T-helper 1 cell treated with Interleukin-12 subunit alpha and Interleukin-12 subunit beta and Interleukin-4 antibody, amounts not matched to agents 30 ng/mL and 1 ng/mL, for 36 hours (primary cell): Measurements from ENCODE around the gene BLMH. TPM values are rescaled to one million over a fixed set of nuclear protein-coding genes. Genes with fewer than 3 reads are reported as not detected.

ENCODE experiments used
- intact Hi-C: fragments of 100-400 bp; cut with micrococcal nuclease; formaldehyde crosslinking; loops from one replicate; pipeline ENCODE4 v1.15.1; 2024
- total RNA-seq: library from RNA; stranded (reverse); gene quantifications from 2 replicates; pipeline ENCODE4 v1.2.3, GENCODE V29; 2022

Gene BLMH
- total RNA-seq, 1 donor from 2014 or later, result 62.9 TPM

DNA sequence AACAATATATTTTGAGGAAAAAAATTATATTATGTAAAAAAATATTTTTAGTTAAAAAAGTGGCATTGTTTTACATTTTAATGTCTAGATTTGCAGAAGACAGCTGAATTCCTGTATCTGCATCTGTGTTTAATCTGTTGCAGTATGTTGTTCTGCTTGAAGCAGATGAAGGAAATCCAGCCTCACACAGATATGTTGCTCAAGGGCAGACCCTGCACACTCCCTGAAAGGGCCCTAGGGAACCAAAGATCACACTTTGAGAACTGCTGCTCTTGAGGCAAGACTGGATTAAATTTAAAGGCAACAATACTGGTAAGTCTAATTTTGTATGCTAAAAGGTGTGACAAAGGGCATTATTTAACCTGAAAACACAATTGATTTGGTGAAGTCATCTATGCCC, 39.8 kb downstream of the BLMH start:
- intact Hi-C loops, result no loop called here

DNA sequence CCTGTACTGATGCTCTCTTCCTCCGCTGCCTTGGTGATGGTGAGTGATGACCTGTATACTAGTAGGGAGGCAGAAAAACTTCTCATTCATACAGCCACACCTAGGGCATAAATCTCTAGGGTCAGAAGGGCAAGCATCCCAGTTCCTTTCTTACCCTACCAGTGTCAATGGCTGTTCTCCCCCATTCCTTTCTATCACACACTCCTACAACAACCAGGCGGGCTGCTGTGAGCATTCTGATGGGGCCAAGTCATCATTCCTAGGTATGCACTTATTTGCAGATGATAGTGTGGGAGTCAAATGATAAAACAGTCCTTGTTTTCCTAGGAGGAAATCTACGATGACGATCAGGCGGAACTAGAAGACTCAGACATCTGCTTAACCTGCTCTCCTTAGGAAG, 42.3 kb downstream of the BLMH start:
- intact Hi-C loops, result no loop called here

DNA sequence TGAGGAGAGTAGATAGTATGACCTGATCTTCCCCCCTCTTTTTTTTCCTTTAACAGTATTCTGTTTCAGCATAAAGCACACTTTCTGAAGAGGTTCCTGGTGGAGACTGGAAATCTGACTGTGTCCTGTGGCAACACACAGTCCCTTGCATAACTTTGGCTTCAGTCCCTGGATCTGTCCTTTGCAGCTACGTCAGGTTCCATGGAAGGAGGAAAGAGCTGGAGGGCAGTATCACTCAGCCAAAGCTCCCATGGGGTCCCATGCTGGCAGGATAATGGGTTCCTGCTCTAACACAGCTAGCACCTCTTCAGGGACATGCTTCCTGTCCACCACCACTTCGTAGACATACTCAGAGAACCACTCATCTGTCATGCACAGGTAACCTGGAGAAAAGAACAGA, 43.0 kb downstream of the BLMH start:
- intact Hi-C loops, result no loop called here

- intact Hi-C loops, result no loop called here
These were observed 45.3 kb downstream of the BLMH start for GRCh38 chr17:30246460-30246859.

DNA sequence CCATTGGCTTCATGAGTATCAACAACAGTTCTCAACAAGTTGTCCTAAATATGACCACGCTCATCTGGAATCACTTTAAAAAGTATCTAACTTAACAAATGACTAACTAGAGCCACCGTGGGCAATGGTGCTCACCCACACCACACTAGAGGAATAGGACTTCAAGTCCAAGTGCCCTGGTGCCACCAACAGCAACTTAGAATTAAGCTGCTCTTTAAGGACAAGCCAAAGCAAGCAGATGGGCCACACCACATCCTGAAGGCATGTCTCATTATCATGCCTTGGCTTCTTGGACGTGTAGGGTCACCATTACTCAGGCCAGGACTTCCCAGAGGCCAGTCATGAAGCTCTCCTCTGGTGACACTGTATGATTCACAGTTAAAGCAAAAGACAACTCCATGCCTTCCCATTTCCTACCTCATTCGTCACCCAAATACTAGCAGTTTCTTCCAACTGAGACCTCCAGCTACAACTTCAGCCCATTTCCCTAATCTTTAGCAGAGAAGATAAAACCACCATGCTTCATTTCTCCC, 46.8 kb downstream of the BLMH start:
- intact Hi-C loops, result no loop called here

GRCh38 chr17:30243568-30243967, 48.2 kb downstream of the BLMH start:
- intact Hi-C loops, result no loop called here

DNA sequence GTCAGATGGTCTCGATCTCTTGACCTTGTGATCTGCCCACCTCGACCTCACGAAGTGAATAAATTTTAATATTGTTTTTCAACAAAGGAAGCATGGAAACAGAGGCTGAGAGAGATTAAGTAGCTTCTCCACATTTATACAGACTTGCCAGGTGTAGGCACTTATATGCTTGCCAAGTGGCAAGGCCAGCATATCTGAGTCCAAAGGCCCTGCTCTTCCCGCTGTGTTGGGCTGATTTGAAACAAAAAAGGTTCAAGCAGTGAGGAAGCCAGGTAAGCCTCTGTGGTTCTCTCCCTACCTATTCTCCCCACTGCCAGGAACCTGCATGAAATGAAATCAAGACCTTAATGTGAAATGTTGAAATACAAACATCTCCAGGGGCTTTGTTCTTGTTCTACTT, 48.7 kb downstream of the BLMH start:
- intact Hi-C loops, result no loop called here

DNA sequence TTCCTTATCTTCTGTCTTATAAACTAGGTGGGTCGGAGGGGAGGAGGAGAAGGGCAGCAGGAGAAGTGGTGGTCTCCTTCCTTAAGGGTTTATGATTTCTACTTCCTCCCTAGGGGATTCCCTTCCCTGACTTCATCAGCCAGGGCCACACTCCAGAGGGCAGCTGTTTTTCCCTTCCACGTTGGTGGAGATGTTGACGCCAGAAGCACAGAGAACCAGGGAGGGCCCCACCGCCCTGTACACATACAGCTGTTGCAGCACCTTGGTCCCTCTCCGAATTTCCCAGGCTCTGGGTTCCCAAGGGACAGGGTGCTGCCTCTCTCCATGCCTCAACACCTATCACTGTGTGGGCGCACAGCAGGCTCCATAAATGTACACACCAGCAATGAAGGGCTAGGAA, 50.7 kb downstream of the BLMH start:
- intact Hi-C loops, result no loop called here

GRCh38 chr17:30240177-30240576, 51.6 kb downstream of the BLMH start:
- intact Hi-C loops, result no loop called here

- intact Hi-C loops, result no loop called here
These were observed 52.7 kb downstream of the BLMH start for GRCh38 chr17:30239089-30239462.

- intact Hi-C loops, result no loop called here
These were observed 53.2 kb downstream of the BLMH start for GRCh38 chr17:30238387-30239088.

GRCh38 chr17:30238003-30238344, 53.8 kb downstream of the BLMH start:
- intact Hi-C loops, result no loop called here

DNA sequence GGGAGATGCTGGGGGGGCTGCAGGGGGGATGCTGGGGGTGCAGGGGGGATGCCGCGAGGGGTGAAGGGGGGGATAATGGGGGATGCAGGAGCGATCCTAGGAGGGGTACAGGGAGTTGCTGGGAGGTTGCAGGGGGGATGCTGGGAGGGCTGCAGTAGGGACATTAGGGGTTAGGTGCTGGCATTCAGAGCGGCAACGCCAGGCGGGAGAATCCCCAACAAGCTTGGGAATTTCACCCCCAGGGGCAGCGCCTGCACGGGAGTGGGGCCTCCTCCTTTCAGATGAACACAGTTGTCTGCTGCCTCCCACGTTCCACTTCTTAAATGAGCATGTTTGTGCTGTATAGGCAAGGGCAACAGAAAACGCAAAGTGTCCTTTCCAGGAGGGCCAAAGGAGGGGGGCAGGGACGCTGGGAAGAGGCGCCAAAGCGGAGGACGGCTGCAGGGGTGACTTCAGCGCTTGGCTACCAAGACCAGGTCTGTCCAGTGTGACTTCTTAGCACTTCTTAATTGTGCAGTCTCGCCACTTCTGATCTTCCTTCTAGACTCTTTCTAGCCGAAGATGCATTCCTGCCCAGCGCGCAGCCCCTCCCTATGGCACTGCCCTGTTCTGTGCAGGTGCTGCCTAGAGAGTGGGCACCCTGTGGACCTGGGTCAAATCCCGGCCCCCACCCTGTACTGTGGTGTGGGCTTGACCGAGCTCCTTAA, 54.3 kb downstream of the BLMH start:
- intact Hi-C loops, result no loop called here

- intact Hi-C loops, result no loop called here
These were observed 55.0 kb downstream of the BLMH start for GRCh38 chr17:30236766-30237165.

GRCh38 chr17:30236297-30236624, 55.5 kb downstream of the BLMH start:
- intact Hi-C loops, result no loop called here

DNA sequence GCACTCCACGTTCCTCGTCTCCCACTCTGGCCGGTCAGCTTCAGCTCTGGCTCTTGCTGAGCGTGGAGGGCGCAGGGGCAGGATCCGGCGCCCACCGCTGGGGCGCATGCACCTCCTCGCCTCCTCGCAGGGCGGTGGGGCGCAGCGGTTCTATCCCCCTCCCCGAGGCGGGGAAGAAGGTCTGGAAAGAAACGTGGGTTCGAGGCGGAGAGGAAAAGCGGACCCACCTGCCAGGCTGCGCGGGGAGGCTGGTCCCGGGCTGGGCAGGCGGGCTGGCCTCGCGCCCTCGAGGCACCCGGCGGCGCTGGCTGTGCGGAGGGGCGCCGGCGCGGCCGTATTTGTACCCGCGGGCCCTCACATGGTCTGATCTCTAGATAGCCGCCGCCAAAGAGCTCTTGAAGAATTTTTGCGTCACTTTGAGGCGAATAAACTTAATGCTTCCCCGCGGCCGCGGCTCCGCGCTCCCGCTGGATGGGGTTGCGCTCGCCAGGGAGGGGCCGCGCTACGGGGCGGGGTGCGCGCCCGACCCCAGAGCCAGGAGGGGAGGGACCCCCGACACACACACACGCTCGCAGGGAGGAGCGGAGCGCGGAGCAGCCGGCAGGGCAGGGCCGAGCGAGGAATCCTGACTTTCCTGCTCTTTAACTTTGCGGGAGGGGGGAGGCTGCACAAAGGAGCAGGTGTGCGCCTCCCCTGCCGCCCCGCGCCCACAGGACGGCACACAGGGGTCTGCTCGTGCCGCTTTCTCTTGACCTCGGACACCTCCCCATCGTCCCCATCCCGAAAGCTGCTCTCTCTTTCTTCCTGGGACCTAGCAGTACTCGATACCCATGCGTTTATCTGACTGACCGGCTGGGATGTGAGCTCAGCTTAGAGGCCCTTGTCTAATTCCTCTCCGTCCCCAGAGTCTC, 56.1 kb downstream of the BLMH start, which contains the start of gene SLC6A4:
Gene SLC6A4, minus strand, starts transcription at position 312 of the 911 bp plus-strand sequence. CDS start 13,739 bp downstream, outside the sequence.
- intact Hi-C loops, result loop anchor here (2.0 kb wide), 1 partner anchor 131 kb away; no protein-coding TSS in a partner anchor

- intact Hi-C loops, result loop anchor here (2.0 kb wide), 1 partner anchor 130 kb away; no protein-coding TSS in a partner anchor
These were observed 56.8 kb downstream of the BLMH start for GRCh38 chr17:30234964-30235363.

DNA sequence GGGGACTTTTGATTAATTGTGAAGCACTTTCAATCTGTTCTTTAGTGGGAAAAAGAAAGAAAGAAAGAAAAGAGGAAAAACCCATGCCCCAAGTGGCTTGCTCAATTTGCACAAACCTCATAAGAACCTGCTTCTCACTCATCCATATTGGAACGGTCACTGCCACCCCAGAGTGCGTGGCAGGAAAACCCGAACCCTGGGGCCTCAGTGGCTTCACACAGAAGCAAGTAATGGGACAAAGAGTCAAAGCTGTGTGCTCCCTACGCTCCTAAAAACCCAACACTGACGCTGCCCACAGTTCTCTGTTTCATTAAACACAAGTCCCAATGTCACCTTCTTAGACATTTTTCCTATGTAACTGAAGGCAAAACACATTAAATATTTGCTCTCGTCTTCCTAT, 57.4 kb downstream of the BLMH start:
- intact Hi-C loops, result loop anchor here (2.0 kb wide), 1 partner anchor 129 kb away; no protein-coding TSS in a partner anchor

DNA sequence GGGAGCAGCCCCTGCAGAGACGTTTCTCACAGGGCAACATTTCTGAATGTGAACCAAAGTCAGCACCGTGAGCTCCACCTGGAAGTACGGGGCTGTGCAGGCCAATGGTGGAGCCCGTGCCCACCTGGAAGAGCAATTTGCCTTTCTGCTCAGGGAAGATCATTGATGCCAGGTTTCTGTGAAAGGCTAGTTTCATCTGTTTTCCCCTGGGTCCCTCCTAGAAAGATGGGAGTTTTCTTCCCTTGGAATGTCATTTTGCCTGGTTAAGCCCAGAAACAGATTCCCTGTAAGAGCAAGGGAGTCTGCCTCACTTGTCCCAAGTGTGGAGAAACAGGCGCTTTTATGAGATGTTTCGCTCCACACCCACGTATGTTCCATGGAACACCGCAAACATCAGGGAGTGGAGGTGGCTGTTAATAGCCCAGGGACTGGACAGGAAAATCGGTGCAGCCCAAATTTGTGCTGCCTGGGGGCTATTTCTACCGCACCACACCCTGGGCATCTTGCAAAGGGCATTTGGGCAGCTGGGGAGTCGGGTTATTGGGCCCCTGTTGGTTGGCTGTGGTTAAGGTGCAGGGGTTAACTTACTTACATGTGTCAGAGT, 58.8 kb downstream of the BLMH start:
- intact Hi-C loops, result no loop called here

DNA sequence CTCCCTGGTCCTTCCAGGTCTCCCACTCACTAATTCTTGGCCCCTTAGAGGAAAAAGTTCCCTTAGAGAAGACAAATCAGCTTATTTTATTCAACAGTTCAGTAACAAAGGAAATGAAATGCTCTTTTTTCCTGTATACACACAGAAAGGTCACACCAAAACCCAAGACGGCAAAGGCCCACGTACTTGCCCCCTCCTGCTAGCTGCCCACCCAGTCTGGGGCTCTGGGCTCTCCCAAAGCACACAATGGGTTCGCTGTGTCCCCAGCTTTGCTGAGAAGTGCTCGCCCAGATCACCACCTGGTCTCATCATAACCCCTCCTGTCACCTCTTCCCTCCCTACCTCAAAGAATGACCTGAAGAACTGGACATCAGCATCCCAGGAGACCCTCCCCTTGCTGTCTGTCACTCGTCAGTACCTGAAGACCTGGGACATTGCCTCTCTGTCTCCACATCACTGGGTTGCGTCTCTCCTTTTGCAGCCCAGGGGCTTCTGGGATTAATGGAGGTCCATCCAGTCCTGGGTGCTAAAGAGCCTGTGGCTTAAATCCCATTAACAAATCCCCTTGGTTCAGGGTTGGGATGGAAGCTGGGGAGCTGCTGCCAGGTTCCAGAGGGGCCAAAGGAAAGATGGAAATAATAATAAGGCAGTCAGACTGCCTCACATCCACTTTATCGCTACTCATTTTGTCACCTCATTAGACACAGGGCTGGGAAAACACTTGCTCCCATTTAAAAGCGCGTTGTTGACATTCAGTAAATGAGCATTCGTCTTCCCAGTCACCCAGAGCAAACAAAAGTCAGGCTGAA, 59.5 kb downstream of the BLMH start:
- intact Hi-C loops, result no loop called here
